SK-N-SH treated with all-trans-retinoic acid at 6 μM for 48 hours (cell line): Measurements from ENCODE around the gene PPP1R1A.

Source experiments
- ATAC-seq: fragments of 200-7000 bp; cut with Tn5 transposase; 3 replicates; pipeline ENCODE4 v1.9.1; 2020; ENCODE audit warnings: mild to moderate bottlenecking, moderate library complexity
- ARNTL ChIP-seq: fragments of 450-650 bp; formaldehyde crosslinking; IDR thresholded peaks from 2 replicates; pipeline ENCODE4 v1.5.0; 2020; ENCODE audit warnings: low read depth, mild to moderate bottlenecking, moderate library complexity, borderline replicate concordance
- BACH2 ChIP-seq: fragments of 250-450 bp; sonication (Bioruptor Pico); IDR thresholded peaks from 2 replicates; pipeline ENCODE4 v1.9.0; 2021; ENCODE audit warnings: mild to moderate bottlenecking, borderline replicate concordance
- CSRNP3 ChIP-seq: fragments of 250-450 bp; sonication (Bioruptor Pico); IDR thresholded peaks from 2 replicates; pipeline ENCODE4 v1.5.1; 2021; ENCODE audit warnings: mild to moderate bottlenecking, moderate library complexity
- ESRRG ChIP-seq: fragments of 250-450 bp; sonication (Bioruptor Pico); IDR thresholded peaks from 2 replicates; pipeline ENCODE4 v1.6.1; 2021; ENCODE audit warnings: mild to moderate bottlenecking
- GLIS3 ChIP-seq: fragments of 250-450 bp; sonication (Bioruptor Pico); IDR thresholded peaks from 2 replicates; pipeline ENCODE4 v1.5.0; 2020; ENCODE audit warnings: mild to moderate bottlenecking, moderate library complexity
- ISL1 ChIP-seq: fragments of 250-450 bp; sonication (Bioruptor Pico); IDR thresholded peaks from 2 replicates; pipeline ENCODE4 v2.1.2; 2022; ENCODE audit warnings: mild to moderate bottlenecking, moderate library complexity
- OSR1 ChIP-seq: fragments of 250-450 bp; sonication (Bioruptor Pico); IDR thresholded peaks from 2 replicates; pipeline ENCODE4 v1.8.0; 2022; ENCODE audit warnings: moderate library complexity, mild to moderate bottlenecking, inconsistent platforms
- PATZ1 ChIP-seq: fragments of 250-450 bp; sonication (Bioruptor Pico); IDR thresholded peaks from 2 replicates; pipeline ENCODE4 v1.8.0; 2020; ENCODE audit warnings: mild to moderate bottlenecking, moderate library complexity, borderline replicate concordance
- POU6F1 ChIP-seq: fragments of 250-450 bp; sonication (Bioruptor Pico); IDR thresholded peaks from 2 replicates; pipeline ENCODE4 v1.8.0; 2021; ENCODE audit warnings: low read depth, mild to moderate bottlenecking, moderate library complexity, borderline replicate concordance
- PPARA ChIP-seq: fragments of 250-450 bp; sonication (Bioruptor Pico); IDR thresholded peaks from 2 replicates; pipeline ENCODE4 v1.5.0; 2020; ENCODE audit warnings: mild to moderate bottlenecking, borderline replicate concordance
- SNAI2 ChIP-seq: fragments of 250-450 bp; sonication (Bioruptor Pico); IDR thresholded peaks from 2 replicates; pipeline ENCODE4 v1.5.0; 2020; ENCODE audit warnings: mild to moderate bottlenecking, moderate library complexity
- TCF4 ChIP-seq: fragments of 250-450 bp; sonication (Bioruptor Pico); IDR thresholded peaks from 2 replicates; pipeline ENCODE4 v1.8.0; 2021; ENCODE audit warnings: mild to moderate bottlenecking, moderate library complexity, borderline replicate concordance
- TOX ChIP-seq: fragments of 250-450 bp; sonication (Bioruptor Pico); IDR thresholded peaks from 2 replicates; pipeline ENCODE4 v1.8.0; 2021; ENCODE audit warnings: mild to moderate bottlenecking, moderate library complexity, borderline replicate concordance
- ZC3H10 ChIP-seq: fragments of 250-450 bp; sonication (Bioruptor Pico); IDR thresholded peaks from 2 replicates; pipeline ENCODE4 v1.5.1; 2021; ENCODE audit warnings: mild to moderate bottlenecking, moderate library complexity
- ZFP30 ChIP-seq: fragments of 450-650 bp; formaldehyde crosslinking; IDR thresholded peaks from 2 replicates; pipeline ENCODE4 v1.5.0; 2022; ENCODE audit warnings: mild to moderate bottlenecking, moderate library complexity
- ZNF70 ChIP-seq: fragments of 450-650 bp; formaldehyde crosslinking; IDR thresholded peaks from 2 replicates; pipeline ENCODE4 v1.5.0; 2020; ENCODE audit warnings: mild to moderate bottlenecking, moderate library complexity
- ZNF8 ChIP-seq: fragments of 450-650 bp; formaldehyde crosslinking; IDR thresholded peaks from 2 replicates; pipeline ENCODE4 v1.5.0; 2020; ENCODE audit warnings: mild to moderate bottlenecking, moderate library complexity

PPP1R1A gene

GRCh38 chr12:54616933-54617680, 28.6 kb upstream of the PPP1R1A start:
- ATAC-seq = no peak
- TF ChIP-seq ARNTL (CRISPR knock-in tag) = no peak
- no peak for TF ChIP-seq TOX (CRISPR knock-in tag)
- no peak for TF ChIP-seq BACH2 (CRISPR knock-in tag)
- no peak for TF ChIP-seq POU6F1 (CRISPR knock-in tag)
- TF ChIP-seq ESRRG (CRISPR knock-in tag) = no peak
- TF ChIP-seq OSR1 (CRISPR knock-in tag) = no peak
- no peak for TF ChIP-seq CSRNP3 (CRISPR knock-in tag)
- TF ChIP-seq ZC3H10 (CRISPR knock-in tag) = no peak
- no peak for TF ChIP-seq GLIS3 (CRISPR knock-in tag)

- no peak for TF ChIP-seq ZC3H10 (CRISPR knock-in tag)
- no peak for TF ChIP-seq PATZ1 (CRISPR knock-in tag)
- TF ChIP-seq ARNTL (CRISPR knock-in tag) = no peak
- TF ChIP-seq POU6F1 (CRISPR knock-in tag) = no peak
- no peak for TF ChIP-seq TCF4 (CRISPR knock-in tag)
- no peak for TF ChIP-seq CSRNP3 (CRISPR knock-in tag)
- TF ChIP-seq OSR1 (CRISPR knock-in tag) = no peak
- TF ChIP-seq BACH2 (CRISPR knock-in tag) = no peak
- TF ChIP-seq SNAI2 (CRISPR knock-in tag) = no peak
These were observed 23.8 kb upstream of the PPP1R1A start for GRCh38 chr12:54612225-54612750.

GRCh38 chr12:54611715-54612149, 23.3 kb upstream of the PPP1R1A start:
- TF ChIP-seq ESRRG (CRISPR knock-in tag) (no peak), ZNF8 (CRISPR knock-in tag) (no peak), ZFP30 (CRISPR knock-in tag) (no peak), PPARA (CRISPR knock-in tag) (no peak), ARNTL (CRISPR knock-in tag) (no peak), BACH2 (CRISPR knock-in tag) (no peak), ISL1 (CRISPR knock-in tag) (no peak), ZNF70 (CRISPR knock-in tag) (no peak), TCF4 (CRISPR knock-in tag) (no peak), ZC3H10 (CRISPR knock-in tag) (no peak), POU6F1 (CRISPR knock-in tag) (no peak), OSR1 (CRISPR knock-in tag) (no peak), PATZ1 (CRISPR knock-in tag) (no peak)
- ATAC-seq = no peak

More at GRCh38 chr12:54612225-54612750, 23.8 kb upstream of the PPP1R1A start:
- ATAC-seq = no peak
